ENCODE data around the gene GRHL1.
A peak's percentile ranks its signal among the peaks of the same experiment; 100 is the strongest.

The GRHL1 gene

GRCh38 chr2:9949239-9949991 lies 2.1 kb upstream of the GRHL1 start:
- DNase-seq = no peak

GRCh38 chr2:9949992-9950520 lies 1.4 kb upstream of the GRHL1 start:
- no peak for DNase-seq

GRCh38 chr2:9950521-9951271 lies 797 bp upstream of the GRHL1 start:
- peak in 1 of 2 experiments; percentile 10 for DNase-seq

GRCh38 chr2:9951272-9951521 lies 296 bp upstream of the GRHL1 start:
- no peak for DNase-seq

GRCh38 chr2:9952286-9952737 lies 819 bp downstream of the GRHL1 start:
- no peak for DNase-seq

GRCh38 chr2:9952856-9953503 lies 1.5 kb downstream of the GRHL1 start:
- no peak for DNase-seq

GRCh38 chr2:9954136-9954535 lies 2.6 kb downstream of the GRHL1 start:
- no peak for DNase-seq

GRCh38 chr2:9958057-9958456 lies 6.6 kb downstream of the GRHL1 start:
- no peak for DNase-seq

- DNase-seq = no peak
Observed at GRCh38 chr2:9959262-9959661, 7.8 kb downstream of the GRHL1 start.

GRCh38 chr2:9961013-9961412 lies 9.5 kb downstream of the GRHL1 start:
- DNase-seq = no peak

GRCh38 chr2:9964334-9964980 lies 13.0 kb downstream of the GRHL1 start:
- no peak for DNase-seq

GRCh38 chr2:9965119-9965822 lies 13.8 kb downstream of the GRHL1 start:
- DNase-seq = no peak

- DNase-seq = no peak
Observed at GRCh38 chr2:9966491-9967022, 15.1 kb downstream of the GRHL1 start.

GRCh38 chr2:9967053-9967775 lies 15.7 kb downstream of the GRHL1 start:
- DNase-seq = no peak

GRCh38 chr2:9968553-9969497 lies 17.3 kb downstream of the GRHL1 start:
- no peak for DNase-seq

GRCh38 chr2:9970200-9971044 lies 18.9 kb downstream of the GRHL1 start:
- DNase-seq = no peak

- no peak for DNase-seq
Observed at GRCh38 chr2:9971105-9971818, 19.8 kb downstream of the GRHL1 start.

- DNase-seq = no peak
Observed at GRCh38 chr2:9971890-9972289, 20.4 kb downstream of the GRHL1 start.
